ENCODE data around the gene PSMD1.

DNA sequence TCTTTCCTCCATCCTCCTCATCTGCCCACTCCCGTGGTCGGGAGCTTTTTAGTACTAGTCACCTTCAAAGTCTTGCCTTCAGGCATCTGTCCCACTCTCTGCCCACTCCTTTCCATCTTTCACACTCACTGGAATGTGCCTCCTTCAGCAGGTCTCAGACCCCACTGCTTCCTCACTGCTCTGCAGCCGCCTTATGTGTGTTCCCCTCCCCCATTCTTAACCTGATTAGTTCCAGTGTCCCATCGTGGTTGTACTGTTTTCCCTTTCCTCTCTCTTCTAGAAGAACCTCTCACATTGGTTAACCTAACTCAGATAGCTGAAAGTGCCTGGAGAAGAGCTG is 144.8 kb downstream of the PSMD1 start:
- TF ChIP-seq, protein P1, sequence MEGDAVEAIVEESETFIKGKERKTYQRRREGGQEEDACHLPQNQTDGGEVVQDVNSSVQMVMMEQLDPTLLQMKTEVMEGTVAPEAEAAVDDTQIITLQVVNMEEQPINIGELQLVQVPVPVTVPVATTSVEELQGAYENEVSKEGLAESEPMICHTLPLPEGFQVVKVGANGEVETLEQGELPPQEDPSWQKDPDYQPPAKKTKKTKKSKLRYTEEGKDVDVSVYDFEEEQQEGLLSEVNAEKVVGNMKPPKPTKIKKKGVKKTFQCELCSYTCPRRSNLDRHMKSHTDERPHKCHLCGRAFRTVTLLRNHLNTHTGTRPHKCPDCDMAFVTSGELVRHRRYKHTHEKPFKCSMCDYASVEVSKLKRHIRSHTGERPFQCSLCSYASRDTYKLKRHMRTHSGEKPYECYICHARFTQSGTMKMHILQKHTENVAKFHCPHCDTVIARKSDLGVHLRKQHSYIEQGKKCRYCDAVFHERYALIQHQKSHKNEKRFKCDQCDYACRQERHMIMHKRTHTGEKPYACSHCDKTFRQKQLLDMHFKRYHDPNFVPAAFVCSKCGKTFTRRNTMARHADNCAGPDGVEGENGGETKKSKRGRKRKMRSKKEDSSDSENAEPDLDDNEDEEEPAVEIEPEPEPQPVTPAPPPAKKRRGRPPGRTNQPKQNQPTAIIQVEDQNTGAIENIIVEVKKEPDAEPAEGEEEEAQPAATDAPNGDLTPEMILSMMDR (IDR thresholded peaks at IDR 0.05), result no peak
- no peak for TF ChIP-seq POLR2A (IDR thresholded peaks at IDR 0.05)
